HG03565 (cell line): ENCODE results near the gene ANO2.
"Not testable (repeated sequence)": the region's sequence is repeated elsewhere in the genome, so short reads cannot be mapped to it uniquely, and the experiment has no call there.

Experiments used
- ATAC-seq: cut with Tn5 transposase; IDR thresholded peaks from one replicate; pipeline ENCODE4 v1.9.1; 2021; ENCODE audit warnings: mild to moderate bottlenecking, moderate library complexity; ENCODE audit not compliant: unreplicated experiment

The ANO2 gene

DNA sequence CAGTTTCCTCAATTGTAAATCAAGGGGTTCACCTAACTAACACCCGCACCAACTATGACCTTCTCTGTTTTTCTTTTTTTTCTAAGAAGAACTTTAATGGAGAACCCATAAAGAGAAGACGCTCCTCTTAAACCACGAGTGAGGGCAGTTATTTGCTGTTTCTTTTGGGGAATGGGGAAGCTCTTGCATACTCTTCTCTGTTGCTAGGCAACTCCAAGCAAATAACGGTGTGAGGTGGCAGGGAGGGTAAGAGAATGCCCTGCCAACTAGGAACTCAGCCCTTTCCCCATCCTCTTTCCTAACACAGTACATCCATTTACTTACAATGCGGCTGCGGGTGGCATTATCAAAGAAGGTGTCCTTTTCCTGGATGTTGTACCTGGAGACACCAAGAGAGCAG is 114.9 kb downstream of the ANO2 start:
- ATAC-seq = no peak

DNA sequence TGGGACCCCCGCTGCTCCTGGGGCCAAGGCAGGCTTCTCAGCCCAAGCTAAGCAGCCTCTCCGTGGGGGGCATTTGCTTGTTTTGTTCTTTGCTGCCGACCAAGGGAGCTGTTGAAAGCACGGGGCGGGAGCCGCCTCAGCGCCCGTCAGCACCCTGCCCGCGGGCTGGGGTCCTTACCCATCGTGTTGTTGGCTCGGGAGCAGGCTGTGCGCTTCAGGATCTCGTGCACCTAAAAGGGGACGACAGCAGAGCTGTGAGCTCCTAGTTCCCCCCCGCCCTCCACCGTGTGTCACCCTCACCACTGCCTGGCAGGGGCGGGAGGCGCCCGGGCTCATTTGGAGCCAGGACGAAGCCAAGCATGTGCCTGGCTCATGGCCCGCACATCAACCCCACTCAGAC is 117.5 kb downstream of the ANO2 start:
- ATAC-seq = no peak

DNA sequence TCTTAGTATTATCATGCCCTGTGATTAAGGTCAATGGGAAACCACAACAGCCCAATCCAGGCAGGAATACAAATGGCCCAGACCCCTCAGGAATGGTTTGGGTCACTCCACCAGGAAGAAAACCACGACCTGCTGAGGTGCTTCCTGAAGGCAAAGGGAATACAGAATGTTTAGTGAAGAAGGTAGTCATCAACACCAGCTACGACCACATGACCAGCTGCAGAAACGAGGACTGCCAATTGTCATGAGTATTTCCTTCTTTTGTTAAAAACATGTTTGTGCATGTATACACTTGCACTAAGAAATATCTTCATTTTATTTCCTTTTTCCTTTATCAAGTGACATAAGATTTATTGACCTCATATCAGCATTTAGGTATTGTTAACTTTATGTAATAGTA is 119.3 kb downstream of the ANO2 start:
- ATAC-seq = not testable (repeated sequence)

DNA sequence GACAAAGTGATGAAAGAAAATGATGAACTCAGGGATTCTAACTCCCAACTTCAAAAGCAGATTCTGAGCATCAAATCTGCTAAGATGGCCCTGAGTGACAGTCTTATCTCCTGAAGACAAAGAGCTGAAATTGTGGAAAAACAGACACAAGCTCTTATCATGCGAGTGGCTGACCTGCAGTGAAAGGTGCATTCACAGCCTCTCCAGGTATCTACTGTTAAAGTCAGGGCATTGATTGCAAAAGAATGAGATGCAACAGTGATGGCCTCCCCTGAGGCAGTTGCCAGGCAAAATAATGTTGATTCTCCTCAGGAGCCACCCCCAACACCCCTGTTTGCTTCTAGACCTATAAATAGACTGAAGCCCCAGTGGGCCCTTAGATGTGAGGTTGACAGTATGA is 126.2 kb downstream of the ANO2 start:
- ATAC-seq = not testable (repeated sequence)

DNA sequence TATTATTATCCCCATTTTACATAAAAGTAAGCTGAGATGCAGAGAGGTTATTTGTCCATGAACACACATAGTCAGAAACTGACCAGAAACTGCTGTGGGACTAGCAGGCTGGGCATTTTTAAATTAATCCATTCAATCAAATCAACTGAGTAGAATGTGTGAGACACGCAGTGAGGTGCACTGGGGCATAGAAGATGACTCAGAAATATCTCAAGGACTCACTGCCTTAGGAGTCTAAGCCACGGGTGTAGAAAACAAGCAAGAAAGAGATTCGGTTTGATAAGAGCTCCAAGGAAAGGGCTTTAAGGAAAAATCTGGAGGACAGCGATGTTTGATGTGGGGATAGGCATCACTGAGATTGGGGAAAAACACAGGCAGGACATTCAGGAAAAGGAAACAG is 127.8 kb downstream of the ANO2 start:
- no peak for ATAC-seq

DNA sequence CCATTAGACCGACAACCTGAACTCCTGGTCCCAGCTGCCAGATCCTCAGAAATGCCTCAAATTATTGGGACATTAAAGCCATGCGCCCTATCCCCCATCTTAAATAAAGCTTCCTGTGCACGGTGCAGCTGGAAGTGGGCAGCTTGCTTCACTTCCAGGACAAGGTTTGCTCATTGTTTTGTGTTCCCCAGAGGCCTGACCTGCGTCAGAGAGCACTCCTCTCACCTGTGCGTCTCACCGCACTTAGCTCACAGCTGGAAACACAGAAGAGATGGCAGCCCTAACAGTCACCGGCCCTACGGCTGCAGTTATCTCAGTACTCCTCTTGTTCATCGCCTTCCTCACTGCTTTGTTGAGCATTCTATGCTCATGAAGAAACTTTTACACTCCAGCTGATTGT is 135.5 kb downstream of the ANO2 start:
- no peak for ATAC-seq

DNA sequence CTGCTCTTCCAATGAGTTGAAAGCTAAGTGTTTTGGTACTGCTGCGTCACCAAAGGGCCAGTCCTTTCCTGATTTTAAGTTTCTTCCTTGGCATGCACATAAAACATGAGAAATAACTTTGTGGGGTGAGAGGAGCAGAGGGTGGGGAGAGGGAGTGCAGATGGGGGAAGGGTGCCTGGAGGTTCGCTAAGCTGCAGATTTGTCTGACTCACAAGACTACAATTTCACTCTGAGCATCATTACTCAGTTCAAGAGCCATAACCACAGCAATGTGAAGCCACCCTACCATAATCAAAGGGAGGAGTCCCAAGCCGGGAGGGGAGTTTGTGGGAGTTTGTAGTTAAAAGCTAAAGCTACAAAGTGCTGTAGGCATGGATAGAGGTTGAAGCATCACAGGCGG is 136.1 kb downstream of the ANO2 start:
- no peak for ATAC-seq

DNA sequence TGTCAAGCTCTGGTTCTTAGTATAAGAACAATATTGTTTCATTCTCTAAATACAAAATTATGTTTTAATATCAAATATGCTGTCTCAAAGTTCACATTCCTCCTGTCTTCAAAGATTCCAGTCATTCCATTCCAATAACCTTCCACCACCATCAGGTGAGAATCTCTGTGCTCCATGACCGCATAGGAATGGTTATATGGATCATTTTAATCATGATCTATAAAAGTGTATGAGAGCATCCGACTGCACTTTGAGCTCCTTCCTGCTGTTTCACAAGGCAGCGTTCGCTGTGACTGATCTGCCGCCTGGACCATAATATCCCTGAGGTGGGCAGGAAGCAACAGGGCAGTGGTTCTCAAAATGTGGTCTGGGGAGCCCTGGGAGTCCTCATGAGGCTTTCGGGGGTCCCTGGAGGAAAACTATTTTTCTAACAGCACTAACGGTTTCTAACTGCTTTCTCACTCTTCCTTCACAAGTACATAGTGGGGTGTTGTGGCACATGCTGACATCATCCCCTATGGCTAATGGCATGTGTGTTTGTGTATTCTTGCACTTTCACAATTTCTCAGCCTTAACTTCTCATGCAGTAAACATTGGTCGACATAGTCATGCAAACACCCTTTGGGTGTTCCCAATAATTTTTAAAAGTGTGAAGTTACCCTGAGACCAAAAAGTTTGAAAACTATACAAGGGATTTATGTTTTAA is 137.4 kb downstream of the ANO2 start:
- no peak for ATAC-seq

DNA sequence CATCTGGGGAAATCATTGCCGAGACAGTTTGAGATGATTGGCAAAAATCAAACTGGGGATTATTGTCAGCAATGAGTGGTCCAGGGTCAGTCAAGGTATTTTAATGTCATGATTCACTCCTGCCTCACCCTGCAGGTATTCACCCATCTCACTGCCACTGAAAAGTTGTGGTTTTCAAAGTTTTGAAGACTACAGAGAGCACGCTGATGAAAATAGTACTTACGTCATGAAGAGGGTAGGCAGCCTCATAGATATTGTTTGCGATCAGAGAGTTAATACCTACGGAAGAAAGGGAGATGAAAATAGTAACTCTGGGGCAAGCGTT is 138.0 kb downstream of the ANO2 start:
- ATAC-seq = no peak

DNA sequence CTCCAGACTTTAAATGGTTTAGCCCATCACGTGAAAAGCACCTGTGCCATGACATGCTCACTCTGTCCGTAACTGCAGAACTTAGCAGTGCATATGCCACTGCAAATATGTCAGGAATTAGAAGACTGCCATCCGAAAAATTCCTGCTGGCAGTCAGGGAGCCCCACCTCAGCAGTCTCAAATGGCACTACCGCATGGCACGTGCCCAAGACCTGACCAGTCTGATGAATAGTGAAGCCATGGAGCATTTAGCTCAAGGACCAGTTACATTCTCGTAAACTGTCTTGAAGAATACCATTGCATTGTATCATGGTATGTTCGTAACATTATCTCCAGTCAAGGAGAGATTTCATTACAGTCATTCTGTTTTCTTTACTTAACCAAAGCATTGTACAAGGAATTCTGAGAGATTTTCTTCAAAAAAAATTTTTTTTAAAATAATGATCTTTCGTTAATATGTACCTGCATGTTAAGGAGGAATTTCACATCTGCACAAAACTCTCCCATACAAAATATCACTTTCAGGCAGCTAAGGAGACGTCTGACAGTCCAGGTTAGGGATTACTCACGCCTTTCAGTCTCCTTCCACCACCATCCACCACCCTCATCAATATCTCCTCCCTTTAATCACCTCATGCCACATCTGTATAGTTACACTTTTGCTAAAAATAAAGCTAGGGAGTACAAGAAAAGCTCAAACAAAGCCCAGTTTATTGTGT is 138.5 kb downstream of the ANO2 start:
- no peak for ATAC-seq

DNA sequence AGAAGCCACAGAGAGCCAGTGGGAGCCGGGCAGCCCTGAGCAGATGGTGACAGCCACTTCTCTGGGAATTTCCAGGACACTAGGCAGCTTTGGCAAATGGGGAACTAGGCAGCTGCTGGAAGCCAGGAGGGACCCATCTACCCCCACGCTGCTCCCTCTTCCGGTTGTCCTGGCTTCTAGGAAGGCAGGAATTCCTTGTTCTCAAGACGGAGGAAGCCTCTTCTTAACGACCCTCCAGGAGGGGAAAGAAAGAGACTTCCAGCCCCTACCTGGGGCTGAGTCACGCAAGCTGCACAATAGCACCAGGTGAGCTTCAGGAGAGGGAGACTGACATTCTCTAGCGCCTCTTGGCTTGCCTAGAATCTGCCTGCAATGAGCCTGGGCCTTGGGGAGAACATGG is 141.5 kb downstream of the ANO2 start:
- no peak for ATAC-seq

DNA sequence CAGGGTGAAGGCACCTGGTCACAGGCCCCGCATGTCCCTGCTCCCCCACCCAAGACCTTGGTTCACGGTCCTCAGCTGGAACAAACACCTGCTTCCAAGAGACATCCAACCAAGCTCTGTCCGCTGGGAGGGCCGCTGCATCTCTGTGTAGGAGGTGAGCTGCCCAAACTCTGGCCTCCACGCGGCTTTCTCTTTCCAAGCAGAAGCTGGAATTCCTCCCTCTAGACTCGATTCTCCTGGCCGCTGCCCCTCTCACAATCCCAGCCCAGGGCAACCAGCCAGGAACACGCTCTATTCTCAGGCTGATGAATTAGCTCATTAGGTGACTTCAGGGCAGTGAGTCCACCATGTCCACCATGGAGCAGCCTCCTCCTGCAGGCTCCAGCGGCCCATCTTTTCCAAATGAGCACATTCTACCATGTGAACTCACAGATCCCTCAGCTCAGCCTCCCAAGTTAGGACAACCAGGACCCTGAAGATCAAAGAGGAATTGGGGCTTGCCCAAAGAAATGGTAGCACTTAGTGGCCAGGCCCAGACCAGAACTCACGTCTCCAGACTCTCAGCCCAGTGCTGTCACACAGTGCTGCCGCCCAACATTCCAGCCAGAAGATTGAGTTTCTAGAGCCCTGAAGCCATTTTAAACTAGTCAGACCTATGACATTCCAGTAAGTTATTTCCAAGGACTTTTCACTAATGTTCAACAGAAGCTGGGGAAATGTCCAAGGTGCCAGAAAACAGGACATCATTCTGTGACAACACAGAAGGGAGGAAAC is 146.6 kb downstream of the ANO2 start:
- ATAC-seq = no peak

DNA sequence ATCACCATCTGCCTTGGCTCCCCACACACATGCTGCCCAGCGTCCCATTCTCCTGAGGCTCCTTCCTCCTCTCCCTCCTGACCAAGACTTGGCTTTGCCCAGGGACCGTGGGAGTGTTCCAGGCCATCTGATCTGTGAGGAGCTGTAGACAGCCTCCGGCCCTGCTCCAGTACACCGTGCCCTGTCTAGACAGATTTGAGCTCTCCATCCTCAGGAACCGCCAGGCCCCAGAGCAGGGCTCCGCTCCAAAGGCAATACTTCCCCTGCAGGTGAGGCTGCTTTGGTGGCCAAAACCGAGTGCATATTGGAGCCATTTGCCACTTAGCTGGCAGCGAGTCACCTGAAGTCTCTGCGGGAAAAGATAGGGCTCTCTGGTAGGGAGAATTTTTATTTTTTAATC is 147.4 kb downstream of the ANO2 start:
- ATAC-seq = no peak

DNA sequence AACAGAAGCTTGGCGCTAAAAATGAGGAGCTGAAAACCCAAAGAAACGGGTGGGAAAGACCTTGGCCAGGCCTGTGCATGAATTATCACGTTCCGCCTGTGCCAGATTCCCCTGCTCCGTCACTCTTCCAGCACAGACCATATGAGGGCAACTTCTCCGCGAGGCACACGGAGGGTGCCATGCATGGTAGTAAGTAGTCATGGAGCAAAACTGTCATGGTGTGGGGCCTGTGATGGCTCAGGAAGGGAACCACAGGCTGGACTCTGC is 148.2 kb downstream of the ANO2 start:
- ATAC-seq = no peak

DNA sequence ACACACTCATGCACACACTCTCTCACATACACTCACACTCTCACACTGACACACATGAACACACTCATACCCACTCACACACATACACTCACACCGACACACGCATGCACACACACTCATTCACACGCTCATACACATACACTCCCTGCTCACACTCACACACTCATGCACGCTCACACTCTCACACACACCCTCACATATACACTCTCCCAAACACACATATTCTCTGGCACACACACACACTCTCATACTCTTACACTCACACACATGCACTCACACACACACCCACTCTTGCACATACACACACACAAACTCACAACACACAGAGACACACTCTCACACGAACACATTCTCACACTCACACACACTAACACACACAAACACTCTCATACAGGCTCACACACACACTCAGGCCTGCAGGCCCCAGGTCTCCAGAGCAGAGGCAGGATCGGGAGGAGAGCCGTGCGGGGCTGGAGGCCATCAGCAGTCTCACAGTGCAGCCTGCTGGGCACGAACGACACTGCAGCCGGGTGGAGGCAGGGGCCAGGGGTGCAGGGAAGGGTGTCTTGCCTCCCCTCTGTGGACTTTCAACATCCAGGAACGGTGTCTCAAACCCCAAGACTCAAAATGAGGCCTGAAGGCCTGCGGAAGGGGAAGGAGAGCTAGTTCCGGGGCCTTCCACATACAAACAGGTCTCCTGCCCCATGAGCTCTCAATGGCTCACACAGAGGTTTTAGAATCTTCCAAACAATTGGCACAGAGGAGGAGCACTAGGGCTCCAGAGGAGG is 148.7 kb downstream of the ANO2 start:
- no peak for ATAC-seq

DNA sequence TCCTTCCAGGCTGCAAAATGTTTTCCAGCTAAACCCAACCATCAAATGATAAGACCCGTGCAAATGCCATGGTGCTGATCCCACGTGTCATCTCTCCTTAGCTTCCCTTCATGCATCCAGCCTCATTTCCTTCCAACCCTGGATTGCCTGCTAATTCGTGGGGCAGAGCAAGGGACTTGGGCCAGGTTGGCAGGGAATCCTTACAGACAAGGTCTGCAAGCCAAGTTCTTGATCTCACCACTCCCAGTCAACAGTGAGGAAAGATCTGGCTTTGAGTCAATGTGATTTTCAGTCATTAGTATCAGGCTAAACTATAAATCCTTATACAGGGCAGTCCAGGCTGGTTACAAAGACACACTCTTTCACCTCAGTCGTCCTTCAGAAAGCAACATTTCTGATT is 150.9 kb downstream of the ANO2 start:
- no peak for ATAC-seq

DNA sequence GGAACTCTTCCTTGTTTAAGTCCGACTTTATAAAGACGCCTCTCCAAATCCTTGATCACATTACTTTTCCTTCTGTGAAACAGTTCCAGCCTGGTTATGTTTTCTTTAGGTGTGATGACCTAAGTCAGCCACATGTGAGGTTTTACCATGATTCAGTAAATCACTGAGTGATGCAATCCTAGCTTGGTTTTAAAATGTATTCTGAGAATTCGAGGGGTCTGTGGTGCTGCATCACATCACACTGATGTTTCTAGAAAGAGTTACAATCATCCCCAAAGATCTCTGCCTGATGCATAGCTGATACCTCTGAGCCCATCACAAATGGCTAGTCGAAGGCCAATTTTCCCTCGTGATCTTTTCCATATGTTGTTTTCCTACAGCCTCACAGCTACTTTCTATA is 152.7 kb downstream of the ANO2 start:
- no peak for ATAC-seq

DNA sequence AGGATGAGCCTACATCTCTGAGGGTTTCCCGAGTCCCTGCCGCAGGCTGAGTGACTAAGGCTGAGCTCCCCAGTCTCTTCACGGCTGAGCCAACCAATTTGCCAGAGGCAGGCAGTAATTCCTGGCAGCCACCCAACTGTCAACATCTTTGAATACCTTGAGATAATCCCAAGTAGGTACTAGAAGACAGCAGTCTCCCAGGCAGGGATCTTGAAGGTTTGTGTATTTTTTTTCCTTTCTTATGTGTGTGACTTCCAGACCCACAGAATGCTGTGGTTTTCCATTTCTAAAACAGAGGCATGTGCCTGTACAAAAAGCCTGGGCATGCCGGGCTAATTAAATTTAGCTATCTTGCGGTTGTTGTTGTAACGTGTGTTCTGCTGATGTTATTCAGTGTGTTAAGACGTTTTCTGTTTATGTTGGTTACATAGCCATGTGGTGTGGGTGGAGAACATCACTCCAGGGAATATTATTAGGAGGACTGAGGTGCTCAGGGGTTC is 155.5 kb downstream of the ANO2 start:
- ATAC-seq = no peak

DNA sequence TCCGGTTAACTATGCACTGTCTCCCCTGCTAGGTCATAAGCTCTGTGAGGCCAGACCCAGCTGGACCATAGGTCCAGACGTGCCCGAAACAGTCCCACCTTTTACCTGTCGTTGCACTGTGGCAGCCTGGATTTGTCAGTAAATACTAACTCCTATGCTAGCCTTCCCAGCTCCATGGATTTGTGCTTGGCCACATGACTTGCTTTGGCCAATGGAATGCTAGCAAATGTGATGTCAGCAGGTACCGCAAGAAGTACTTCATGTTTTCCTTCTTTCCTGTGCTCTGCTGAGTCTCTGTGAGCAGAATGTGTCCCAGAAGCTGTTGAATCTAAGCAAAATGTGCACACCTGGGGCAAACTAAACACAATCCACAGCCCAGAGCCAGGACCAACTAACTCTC is 157.2 kb downstream of the ANO2 start:
- ATAC-seq = no peak

DNA sequence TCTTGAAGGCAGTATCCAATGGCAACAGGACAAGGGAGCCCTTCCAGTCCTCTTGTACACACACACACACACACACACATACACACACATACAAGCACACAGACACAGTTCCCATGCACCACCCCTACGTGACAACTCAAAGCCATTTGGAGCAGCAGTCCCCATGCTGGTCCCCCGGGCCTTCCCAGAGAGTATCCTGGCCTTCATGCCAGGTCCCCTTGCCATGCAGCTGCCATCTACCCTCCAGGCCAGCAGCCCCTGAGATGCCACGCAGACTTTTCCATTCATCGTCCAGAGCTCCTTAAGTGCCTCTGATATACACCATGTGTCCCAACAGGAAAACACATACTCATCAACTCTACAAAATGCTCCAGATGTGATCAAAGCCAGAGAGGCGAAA is 159.5 kb downstream of the ANO2 start:
- no peak for ATAC-seq

DNA sequence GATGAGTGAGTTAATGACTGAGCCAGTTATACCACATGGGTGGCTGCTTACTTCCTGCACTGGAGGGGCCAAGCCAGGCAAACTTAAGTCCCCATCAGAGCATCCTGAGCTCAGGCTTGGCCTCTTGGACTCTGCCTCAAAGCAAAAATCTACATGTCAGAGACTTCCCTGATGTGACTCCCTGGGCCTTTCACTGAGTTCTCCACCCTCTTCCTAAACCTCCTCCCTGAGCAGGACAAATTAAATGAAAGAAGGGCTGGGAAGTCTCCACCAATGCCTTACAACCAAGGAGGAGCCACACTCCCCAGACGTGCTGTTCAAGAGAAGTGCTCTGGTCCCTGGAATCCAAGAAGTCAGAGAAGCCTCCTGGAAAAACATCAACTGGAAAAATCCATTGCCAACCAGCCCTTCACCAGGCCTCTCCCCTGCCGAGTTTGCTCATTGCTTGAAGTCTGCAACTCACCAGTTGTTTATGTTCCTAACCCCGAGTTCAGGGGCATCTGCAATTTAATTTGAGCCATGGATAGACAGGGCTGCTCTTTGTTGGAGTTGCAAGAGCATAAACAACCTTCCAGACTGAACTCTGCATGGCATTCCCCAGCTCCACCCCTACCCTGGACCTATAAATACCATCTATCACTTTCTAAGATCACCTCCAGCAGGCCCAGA is 160.5 kb downstream of the ANO2 start:
- ATAC-seq = no peak
